ENCODE results near the gene ZNF532.
"Not testable (repeated sequence)": the region's sequence is repeated elsewhere in the genome, so short reads cannot be mapped to it uniquely, and the experiment has no call there.

ZNF532 gene, protein sequence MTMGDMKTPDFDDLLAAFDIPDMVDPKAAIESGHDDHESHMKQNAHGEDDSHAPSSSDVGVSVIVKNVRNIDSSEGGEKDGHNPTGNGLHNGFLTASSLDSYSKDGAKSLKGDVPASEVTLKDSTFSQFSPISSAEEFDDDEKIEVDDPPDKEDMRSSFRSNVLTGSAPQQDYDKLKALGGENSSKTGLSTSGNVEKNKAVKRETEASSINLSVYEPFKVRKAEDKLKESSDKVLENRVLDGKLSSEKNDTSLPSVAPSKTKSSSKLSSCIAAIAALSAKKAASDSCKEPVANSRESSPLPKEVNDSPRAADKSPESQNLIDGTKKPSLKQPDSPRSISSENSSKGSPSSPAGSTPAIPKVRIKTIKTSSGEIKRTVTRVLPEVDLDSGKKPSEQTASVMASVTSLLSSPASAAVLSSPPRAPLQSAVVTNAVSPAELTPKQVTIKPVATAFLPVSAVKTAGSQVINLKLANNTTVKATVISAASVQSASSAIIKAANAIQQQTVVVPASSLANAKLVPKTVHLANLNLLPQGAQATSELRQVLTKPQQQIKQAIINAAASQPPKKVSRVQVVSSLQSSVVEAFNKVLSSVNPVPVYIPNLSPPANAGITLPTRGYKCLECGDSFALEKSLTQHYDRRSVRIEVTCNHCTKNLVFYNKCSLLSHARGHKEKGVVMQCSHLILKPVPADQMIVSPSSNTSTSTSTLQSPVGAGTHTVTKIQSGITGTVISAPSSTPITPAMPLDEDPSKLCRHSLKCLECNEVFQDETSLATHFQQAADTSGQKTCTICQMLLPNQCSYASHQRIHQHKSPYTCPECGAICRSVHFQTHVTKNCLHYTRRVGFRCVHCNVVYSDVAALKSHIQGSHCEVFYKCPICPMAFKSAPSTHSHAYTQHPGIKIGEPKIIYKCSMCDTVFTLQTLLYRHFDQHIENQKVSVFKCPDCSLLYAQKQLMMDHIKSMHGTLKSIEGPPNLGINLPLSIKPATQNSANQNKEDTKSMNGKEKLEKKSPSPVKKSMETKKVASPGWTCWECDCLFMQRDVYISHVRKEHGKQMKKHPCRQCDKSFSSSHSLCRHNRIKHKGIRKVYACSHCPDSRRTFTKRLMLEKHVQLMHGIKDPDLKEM (N-terminal part only)

GRCh38 chr18:58864146-58865032, at the start of gene ZNF532:
Gene ZNF532 (plus strand): TSS chr18:58864877. CDS start in a region left out here.
- peak; percentile 64 for DNase-seq

- no peak for DNase-seq
Measured at GRCh38 chr18:58819051-58819450, 45.6 kb upstream of the ZNF532 start.

DNA sequence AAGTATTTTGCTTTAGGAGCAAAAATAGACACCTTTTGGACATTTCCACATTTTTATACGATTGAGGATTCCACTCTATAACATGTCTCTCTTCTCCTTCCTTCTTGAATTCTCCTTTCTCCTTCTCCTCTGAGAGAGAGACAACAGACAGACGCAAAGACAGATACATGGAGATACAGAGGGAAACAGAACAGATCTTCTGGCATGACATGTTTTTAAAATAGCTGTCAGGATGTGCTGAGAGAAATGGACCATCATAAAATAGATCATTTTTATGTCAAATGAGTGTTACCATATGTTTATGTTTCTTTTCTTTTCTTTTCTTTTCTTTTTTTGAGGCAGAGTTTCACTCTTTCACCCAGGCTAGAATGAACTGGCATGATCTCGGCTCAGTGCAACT, 44.4 kb upstream of the ZNF532 start:
- no peak for DNase-seq

DNA sequence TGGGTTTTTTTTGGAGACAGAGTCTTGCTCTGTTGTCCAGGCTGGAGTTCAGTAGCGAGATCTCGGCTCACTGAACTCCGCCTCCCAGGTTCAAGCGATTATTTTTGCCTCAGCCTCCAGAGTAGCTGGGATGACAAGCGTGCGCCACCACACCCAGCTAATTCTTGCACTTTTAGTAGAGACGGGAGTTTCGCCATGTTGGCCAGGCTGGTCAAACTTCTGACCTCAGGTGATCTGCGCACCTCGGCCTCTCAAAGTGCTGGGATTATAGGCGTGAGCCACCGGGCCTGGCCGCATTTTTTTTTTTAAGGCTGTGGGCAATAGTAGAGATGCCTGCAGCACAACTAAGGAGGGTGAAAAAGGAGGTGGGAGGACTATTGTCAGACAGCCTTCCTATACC, 41.7 kb upstream of the ZNF532 start:
- no peak for DNase-seq

GRCh38 chr18:58823412-58823811, 41.3 kb upstream of the ZNF532 start:
- DNase-seq: no peak

DNA sequence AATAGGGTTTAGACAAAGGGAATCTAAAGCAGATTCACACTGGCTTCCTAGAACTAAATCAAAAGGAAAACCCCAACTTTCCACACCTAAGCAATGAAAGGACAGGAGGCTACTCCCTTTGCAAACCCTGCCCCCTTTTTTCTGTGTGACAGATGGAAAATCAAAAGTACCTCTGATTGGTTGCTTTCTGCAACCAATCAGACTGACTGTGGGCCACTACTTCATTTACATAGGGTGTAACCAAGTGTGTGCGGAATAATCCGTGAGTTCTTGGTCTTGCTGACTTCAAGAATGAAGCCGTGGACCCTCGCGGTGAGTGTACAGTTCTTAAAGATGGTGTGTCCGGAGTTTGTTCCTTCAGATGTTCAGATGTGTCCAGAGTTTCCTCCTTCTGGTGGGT, 37.8 kb upstream of the ZNF532 start:
- not testable (repeated sequence) for DNase-seq

GRCh38 chr18:58827428-58827827, 37.2 kb upstream of the ZNF532 start:
- no peak for DNase-seq

- DNase-seq: no peak
Measured at GRCh38 chr18:58827886-58828285, 36.8 kb upstream of the ZNF532 start.

DNA sequence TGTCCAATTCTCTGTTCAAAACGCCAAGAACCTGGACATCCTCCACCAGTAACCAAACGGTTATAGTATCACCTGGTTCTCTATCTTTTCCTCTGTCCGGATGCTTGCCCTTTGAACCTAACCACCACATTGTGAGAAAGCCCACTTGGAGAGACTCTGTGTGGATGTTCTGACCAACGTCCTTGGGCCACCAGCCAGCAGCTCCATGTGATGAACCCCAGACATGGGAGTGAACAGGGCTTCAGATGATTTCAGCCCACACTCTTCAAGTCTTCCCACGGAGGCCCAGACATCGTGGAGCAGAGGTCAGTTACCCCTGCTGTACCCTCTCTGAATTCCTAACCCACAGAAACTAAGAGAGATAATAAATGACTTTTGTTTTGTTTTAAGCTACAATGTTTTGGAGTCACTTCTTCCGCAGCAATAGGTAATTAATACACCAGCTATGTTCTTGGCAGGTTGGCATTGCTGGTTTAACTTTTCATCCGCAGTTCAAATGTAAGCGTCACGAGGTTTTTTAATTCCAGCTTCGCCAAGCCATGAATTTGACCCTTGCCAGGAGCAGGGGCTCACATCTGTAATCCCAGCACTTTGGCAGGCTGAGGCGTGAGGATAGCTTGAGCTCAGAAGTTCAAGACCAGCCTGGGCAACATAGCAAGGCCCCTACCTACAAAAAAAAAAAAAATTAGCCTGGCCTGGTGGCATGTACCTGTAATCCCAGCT, 36.1 kb upstream of the ZNF532 start:
- no peak for DNase-seq

DNA sequence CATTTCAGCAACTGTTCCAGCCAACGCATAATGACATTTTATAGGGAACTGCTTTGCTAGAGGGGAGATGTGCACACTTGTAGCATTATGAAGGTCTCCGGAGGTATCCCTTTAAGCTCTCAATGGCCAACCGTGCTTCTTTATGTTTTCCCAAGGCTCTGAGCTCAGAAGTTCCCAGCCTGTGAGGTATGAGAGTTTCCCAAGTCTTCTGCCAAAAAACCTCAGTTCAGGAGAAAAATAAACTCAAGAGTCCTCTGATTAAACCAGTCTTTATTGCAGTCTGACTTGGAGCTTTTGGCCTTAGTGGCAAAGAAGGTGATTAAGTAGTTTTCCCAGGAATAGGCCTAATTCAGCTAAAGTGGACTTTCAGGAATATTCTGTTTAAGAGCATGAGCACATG, 35.4 kb upstream of the ZNF532 start:
- DNase-seq: no peak

- DNase-seq: not testable (repeated sequence)
Measured at GRCh38 chr18:58829886-58830285, 34.8 kb upstream of the ZNF532 start.

GRCh38 chr18:58831606-58832005, 33.1 kb upstream of the ZNF532 start:
- DNase-seq: peak; percentile 34

GRCh38 chr18:58838165-58838860, 26.4 kb upstream of the ZNF532 start:
- no peak for DNase-seq

- DNase-seq: no peak
Measured at GRCh38 chr18:58838946-58839345, 25.7 kb upstream of the ZNF532 start.

DNA sequence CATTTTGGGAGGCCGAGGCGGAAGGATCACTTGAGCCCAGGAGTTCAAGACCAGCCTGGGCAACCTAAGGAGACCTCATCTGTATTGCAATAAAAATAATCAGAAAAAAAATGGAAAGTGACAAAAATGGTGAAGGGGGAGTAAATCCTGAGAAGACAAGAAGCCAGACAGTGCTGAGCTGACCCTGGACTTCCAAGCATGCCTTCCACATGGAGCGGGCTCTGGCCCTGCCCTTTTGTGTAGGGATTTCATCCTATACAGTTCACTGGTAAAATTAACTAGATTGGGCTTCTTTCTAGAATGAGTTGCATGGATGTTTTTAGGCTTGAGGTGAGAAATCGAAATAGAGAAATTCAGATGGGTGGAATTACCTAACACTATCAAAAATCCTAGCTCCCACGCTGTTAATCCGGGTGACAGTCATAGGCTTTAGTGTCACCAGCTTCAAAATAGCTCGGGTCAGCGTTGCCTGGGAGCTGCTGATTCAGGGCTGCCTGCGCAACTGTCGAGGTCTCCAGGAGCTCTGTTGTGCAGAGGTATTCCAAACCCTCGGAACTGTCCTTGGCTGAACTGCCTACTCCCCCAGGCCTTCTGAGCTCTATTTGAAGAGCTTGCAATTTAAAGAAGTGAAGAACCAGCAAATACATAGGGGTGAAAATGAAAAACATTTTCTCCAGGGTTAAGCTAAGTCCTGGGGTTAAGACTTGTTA, 21.5 kb upstream of the ZNF532 start:
- no peak for DNase-seq

- DNase-seq: no peak
Measured at GRCh38 chr18:58843688-58844035, 21.0 kb upstream of the ZNF532 start.

DNA sequence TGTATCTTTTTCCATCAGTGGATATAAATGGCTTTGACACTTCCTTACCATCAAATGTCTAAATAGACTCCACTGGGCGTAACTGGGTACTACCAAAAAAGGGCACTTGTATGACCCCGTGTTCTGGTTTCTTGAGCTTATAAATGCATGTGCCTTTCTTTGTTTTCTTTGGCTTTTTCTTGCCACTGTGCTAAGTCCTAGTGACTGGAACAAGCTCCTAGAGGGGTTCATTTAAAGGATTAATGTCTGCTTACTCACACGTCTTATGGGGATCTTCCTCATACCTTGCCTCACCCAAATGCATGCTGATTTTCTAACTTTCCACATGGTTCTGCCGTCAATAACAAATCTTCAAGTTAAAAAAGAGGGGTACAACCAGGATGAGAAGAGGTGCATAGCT, 19.8 kb upstream of the ZNF532 start:
- DNase-seq: no peak

DNA sequence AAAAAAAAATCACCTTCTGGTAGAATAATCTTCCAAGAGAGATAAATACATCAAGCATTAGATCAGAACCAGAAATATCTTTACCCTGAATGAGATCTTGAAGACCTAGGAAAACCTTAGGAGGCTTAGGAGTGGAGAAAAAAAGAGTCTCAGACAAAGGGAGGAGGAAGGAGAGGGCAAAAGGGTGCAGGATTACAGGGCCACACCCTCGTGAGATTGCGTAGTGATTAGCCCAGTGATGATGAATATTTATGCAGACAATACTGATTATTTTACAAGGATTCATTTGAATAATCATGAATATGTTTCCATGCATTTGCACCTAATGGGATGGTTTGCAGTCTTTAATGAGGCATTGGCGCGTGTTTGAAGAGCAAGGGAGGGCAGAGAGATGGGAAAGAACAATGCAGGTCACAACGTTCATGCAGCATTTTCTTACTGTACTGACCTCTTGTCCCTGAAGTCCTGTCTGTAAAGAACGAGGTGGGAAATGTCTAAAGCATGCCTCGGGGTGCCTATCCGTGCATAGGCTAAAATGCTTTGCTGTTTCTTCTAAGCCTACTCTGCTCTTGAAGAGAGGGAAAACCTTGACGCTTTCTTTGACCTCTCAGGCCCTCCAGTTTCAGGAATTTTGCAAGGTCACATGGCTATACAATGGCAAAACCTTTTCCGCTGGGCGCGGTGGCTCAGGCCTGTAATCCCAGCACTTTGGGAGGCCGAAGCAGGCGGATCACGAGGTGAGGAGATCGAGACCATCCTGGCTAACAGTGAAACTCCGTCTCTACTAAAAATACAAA, 18.6 kb upstream of the ZNF532 start:
- no peak for DNase-seq

DNA sequence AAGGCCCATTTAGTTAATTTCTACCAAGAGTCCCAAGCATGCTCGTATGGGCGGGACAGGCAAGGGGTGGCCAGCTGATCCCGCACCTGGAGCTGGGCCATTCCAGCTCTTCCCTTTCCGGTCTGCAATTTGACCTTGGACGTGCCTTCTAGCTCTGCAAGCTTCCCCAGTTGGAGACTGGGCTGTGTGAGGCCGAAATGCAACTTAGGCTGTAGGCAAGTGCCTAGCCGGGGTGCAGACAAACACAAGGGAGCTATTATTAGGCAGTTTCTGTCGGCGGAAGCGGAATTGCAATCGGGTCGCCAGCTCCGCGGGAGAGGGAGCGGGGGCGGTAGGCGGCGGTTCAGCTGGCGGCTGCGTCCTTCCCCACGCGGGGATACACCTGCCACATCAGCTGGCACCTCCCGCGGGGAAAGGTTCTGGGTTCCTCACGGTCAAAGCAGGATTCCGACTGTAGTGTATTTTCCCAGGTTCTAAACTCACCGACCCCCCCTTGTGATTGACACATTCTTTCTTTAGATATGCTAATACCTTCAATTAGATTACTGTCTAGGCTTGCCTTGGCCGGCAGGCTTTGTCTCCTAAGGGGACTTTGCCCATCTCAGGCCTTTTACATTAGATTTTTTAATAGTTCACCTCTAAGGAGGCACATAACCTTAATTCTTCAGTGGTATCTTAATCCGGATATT, 17.1 kb upstream of the ZNF532 start:
- DNase-seq: no peak
